GM21390 (cell line): ENCODE data around the gene DYNLL1.
"Not testable (repeated sequence)": the region's sequence is repeated elsewhere in the genome, so short reads cannot be mapped to it uniquely, and the experiment has no call there.

Experiments
- ATAC-seq: cut with Tn5 transposase; IDR thresholded peaks from one replicate; pipeline ENCODE4 v1.9.1; 2021; ENCODE audit not compliant: unreplicated experiment

Gene DYNLL1

DNA sequence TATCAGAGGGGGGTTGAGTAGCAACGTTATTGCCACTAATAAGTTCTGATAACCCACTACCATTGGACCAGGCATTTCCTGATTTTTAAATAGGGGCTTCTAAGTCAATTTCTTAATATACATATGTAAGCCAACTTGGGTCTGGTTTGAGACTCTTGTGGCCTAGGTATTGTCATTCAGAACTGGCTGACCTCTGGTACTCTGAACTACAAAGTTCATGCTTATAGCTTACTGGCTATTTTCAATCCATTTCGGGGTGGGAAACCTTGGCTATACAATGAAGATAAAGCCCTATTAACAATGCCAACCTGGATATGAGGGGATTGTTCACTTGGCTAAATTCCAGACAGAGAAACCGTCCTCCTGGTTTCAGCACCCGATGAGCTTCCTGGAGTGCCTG is 8.7 kb downstream of the DYNLL1 start:
- no peak for ATAC-seq

DNA sequence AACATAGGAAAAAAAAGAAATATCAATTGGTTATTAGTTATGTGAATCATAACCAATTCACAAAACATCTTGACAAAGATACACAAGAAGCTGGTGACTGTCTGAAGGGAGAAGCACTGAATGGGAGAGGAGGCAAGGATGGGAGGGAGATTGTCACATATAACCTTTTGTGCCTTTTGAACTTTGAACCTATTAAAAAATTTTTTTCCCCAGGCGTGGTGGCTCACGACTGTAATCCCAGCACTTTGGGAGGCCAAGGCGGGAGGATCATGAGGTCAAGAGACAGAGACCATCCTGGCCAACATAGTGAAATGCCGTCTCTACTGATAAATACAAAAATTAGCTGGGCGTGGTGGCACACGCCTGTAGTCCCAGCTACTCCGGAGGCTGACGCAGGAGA is 12.6 kb downstream of the DYNLL1 start:
- ATAC-seq, result no peak

DNA sequence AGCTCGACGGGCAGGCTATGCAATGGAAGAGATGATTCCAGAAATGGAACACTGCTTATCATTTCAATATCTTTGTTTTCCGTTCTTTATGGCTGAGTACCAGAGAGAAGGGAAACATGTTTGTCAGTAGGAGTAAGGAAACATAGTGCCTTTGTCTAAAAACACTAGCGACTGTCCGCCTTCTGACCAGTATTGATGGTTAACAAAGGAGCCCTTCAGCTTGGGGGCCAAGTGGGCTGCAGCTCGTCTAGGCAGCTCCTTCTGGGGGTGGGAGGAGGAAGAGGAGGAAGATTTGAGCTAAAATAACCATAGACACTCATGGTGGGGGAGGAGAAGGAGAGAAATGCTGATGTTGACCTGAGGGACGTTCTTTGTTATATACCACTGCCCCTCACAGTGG is 18.1 kb downstream of the DYNLL1 start:
- no peak for ATAC-seq

- no peak for ATAC-seq
Measured at GRCh38 chr12:120515496-120515895, 19.6 kb downstream of the DYNLL1 start.

GRCh38 chr12:120519324-120519723 is 23.4 kb downstream of the DYNLL1 start:
- ATAC-seq, result not testable (repeated sequence)

DNA sequence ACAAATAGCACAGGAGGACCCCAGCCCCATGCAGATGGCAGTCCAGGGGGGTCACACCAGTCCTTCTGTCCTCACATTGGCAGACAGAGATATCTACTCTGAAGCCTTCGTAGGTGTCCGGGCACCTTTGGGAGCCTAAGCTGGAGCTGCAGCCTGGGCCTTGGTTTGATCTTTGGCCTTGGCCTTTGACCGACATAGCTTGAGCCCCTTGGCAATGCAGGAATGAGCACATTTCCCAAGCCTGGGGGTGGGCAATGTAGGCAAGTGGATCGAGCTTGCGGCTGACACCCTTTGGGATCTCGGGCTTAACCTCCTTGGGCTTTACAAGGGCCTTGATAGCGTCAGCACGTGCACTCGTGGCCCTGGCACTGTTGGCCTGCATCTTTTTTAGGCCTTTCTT is 26.7 kb downstream of the DYNLL1 start:
- no peak for ATAC-seq

DNA sequence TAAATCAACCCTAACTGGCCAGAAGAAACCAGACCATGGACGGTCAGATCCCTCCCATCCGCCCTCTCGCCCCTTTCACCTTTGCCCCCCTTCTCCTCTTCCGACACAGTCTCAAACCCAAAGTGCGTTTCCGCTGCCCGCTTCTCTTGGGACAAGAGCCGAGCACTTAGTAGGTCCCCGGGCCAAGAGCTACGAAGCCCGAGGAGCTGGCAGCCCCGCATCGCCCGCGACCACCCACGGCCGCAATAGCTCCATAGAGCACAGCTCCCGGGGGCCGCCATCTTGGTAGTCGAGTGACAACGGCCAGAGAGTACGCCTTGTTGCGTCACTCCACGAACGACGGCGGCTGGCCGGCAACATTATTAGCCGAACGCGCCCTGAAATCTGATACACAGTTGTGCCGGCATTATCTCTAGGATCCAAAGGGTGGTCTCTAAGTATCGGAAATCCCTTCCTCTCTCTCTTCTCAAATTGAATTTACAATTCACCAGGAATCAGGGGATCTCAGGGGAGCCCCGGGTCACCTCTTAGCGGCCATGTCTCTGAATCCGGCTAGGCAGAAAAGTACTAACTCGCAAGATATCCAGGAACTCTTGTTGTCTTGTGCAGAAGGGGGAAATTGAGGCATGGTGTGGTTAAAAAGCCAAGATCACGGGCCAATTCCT is 33.1 kb downstream of the DYNLL1 start, which contains the start of gene COQ5:
Gene COQ5, minus strand, starts transcription at position 298 of the 665 bp plus-strand sequence. Its CDS starts 17 bp downstream, at position 281.
- peak; percentile 80 for ATAC-seq

DNA sequence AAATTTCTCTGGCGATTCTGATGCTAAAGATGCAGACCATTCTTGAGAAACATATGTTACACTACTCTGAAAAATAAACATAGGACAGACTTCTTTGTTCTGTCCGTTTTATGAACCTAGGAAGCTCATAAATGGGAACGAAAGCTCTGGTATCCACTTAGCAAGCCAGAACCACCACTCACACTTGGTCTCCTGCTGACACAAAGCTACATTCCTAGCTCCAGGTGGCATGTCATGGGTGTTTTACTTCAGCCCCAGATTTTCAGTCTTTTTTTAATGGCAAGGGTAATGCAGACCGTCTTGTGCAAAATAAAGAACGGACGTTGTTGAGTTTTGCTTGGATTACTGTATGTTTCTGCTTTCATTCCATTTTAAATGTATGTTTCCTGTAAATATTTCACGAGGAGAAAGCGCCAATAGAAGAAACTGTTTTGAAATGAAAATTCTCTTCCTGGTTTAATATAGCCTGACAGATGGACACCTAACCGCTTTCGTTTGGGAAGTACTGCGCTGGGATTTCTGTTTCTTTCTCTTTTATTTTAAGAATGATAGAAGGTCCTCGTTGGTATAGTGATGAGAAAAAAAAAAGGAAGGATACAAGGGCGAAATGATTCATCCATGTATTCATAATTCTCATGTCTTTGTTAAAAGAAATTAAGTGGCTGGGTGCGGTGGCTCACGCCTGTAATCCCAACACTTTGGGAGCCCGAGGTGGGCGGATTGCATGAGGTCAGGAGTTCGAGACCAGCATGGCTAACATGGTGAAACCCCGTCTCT is 33.9 kb downstream of the DYNLL1 start:
- no peak for ATAC-seq

DNA sequence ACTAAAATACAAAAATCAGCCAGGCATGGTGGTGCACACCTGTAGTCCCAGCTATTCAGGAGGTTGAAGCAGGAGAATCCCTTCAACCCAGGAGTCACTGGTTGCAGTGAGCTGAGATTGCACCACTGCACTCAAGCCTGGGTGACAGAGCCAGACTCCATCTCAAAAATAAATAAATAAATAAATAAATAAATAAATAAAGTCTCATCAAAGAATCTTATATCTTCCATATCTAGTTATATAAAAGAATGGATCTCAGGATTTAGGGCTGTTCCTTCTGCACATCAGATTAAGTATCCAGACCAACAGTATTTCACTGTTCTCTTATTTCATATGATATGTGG is 34.5 kb downstream of the DYNLL1 start:
- ATAC-seq, result not testable (repeated sequence)

DNA sequence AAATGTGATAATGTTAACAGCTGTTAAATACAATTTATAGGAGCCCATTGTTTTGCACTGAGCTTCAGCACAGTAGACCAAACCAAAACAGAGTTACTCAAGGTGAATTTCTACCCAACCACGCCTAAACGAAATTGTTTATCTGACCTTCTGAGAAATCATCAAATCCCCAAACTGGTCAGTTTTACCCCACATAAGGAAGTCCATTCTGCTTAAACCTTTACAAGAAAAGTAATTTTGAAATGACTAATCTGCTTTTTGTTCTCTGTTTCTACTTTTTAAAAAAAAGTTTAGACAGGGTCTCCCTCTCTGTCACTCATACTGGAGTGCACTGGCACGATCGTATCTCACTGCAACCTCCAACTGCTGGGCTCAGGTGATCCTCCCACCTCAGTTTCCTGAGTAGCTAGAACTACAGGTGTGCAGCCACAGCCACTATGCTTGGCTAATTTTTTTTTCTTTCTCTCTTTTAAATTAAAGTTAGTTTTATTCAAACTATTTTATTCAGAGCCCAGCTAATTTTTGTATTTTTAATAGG is 36.9 kb downstream of the DYNLL1 start:
- no peak for ATAC-seq

GRCh38 chr12:120534203-120534702 is 38.3 kb downstream of the DYNLL1 start, which contains the start of gene RNF10:
Gene RNF10 (plus strand): TSS chr12:120534356. CDS start chr12:120534812, 456 bp downstream.
- ATAC-seq, result peak; percentile 54

- peak; percentile 29 for ATAC-seq
Measured at GRCh38 chr12:120534703-120535655, 39.1 kb downstream of the DYNLL1 start.

- ATAC-seq, result no peak
Measured at GRCh38 chr12:120536064-120536791, 40.3 kb downstream of the DYNLL1 start.

DNA sequence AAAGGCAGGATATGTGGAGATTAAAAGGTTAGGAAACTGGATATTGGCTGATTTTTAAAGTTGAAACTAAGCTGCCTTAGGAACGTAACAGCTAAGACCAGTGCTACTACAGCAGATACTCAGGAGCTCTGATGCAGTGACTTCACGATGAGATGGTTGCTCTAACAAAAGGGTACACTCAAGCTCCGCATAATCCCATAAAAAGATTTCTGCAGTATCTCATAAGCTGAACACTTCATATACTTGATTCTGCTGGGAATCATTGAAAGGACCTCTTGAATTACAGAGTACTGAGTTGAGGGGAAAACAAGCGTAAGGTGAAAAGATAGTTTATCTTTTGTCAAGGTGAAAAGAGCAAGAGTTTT is 41.9 kb downstream of the DYNLL1 start:
- no peak for ATAC-seq

DNA sequence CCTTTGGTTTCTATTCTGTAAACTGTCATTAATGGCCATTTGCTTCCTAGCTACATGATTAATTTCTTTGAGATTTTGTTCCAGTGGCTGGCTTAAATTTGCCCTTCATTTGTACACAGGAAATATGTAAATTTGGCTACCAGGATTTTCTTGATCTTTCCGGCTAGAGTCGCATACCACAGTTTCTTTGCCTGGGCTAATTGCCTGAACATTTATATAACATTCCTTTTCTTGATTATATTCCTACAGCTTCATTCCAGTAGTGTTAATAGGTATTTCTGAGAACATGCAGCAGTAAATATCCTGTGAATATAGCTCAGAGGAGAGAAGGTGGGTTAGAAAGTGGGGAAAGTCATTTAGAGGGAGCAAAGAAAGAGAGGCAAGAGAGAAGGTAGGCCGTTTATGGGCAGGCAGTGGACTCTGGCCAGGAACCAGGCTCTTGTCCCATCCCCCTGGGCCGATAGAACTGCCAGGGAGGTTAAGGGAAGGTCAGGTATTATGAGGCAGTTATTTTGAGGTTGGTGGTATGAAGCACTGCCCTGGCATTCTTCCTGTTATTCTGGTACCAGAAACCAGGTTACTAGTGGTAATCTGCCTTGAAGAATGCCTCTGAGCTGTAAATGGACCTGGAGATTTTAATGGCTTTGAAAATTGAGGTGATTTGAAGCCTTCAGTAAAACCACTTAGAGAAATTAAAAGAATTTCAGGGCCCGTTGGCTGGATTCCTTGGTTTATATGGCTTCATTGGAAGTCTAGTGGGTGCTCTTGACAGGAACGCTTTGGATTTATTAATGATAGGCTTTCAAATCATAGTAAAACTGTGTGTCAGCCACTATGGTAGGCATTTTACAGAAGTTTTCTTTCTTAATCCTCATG is 42.6 kb downstream of the DYNLL1 start:
- no peak for ATAC-seq

DNA sequence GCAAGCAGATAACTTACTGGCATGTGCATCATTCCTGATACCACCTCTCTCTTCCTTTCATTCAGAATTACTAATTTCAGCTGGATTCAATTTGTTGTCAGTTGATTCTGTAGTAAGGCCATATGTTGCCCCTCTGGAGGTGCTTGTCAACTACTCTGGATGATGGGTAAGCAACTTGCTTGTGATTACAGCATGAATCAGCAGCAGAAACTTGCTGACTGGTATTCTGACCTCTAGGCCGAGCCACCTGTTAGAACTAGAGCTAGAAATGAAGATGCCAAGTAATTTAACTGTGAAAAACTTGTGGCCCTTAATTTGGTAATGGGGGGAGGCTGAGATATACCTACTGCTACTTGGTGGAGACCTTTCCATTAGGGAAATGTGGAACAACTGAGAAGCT is 43.4 kb downstream of the DYNLL1 start:
- no peak for ATAC-seq

GRCh38 chr12:120540445-120540844 is 44.5 kb downstream of the DYNLL1 start:
- no peak for ATAC-seq

- ATAC-seq, result no peak
Measured at GRCh38 chr12:120542166-120542565, 46.3 kb downstream of the DYNLL1 start.

DNA sequence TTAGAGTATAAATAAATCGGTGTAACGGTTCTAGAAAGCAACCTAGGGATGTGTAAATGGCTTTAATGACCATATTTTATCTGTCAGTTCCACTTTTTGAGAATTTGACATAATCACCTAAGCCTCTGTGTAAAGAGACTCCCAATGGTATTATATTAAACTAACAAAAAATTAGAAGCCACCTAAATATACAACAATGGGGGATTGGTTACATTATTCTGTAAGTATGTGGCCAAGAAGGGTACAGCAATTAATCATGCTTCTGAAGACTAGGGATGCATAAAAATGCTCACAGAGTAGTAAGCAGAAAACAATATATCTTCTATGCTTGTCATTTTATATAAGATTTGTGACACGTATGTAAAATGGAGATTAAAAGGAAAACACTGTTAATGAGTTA is 48.8 kb downstream of the DYNLL1 start:
- no peak for ATAC-seq
